SJCRH30 (cell line): Measurements from ENCODE around the gene IGFN1. TPM values are rescaled to one million over a fixed set of nuclear protein-coding genes. Genes with fewer than 3 reads are reported as not detected.

Experiments used
- DNase-seq, 2 experiments: peaks; one replicate each; pipeline ENCODE4 v3.0.0-alpha.2; 2015 to 2020
- H3K27ac ChIP-seq: fragments of 250-450 bp; sonication (Bioruptor Pico); 2 replicates; pipeline ENCODE4 v1.5.1; 2020; ENCODE audit warnings: mild to moderate bottlenecking, moderate library complexity
- H3K27me3 ChIP-seq: fragments of 250-450 bp; sonication (Bioruptor Pico); 2 replicates; pipeline ENCODE4 v1.5.1; 2020; ENCODE audit warnings: mild to moderate bottlenecking, moderate library complexity
- H3K36me3 ChIP-seq: fragments of 250-450 bp; sonication (Bioruptor Pico); 2 replicates; pipeline ENCODE4 v1.5.1; 2020; ENCODE audit warnings: mild to moderate bottlenecking, moderate library complexity
- H3K4me1 ChIP-seq: fragments of 250-450 bp; sonication (Bioruptor Pico); 2 replicates; pipeline ENCODE4 v1.5.1; 2020; ENCODE audit warnings: mild to moderate bottlenecking, moderate library complexity
- H3K4me3 ChIP-seq: fragments of 250-450 bp; sonication (Bioruptor Pico); 2 replicates; pipeline ENCODE4 v1.5.1; 2020; ENCODE audit warnings: mild to moderate bottlenecking, moderate library complexity
- H3K9me3 ChIP-seq: fragments of 250-450 bp; sonication (Bioruptor Pico); replicated peaks from 2 replicates; pipeline ENCODE4 v1.5.1; 2020; ENCODE audit warnings: mild to moderate bottlenecking, moderate library complexity
- total RNA-seq: library from RNA; depleted of rRNA; stranded (reverse); fragments of >200 nt; shearing (Covaris generic); gene quantifications from 2 replicates; pipeline ENCODE4 v1.2.3, GENCODE V29; 2014

IGFN1 gene
- total RNA-seq, 1 experiment from 2014 or later = not detected

- H3K4me3 ChIP-seq = peak overlapping the region; percentile 57
- no peaks in the 10 kb centered on the region for H3K36me3 ChIP-seq
- H3K27ac ChIP-seq = peak overlapping the region; percentile 39
- H3K9me3 ChIP-seq = no peaks in the 10 kb centered on the region
- H3K4me1 ChIP-seq = peaks cover 51% of the 10 kb centered on the region
- peak; percentile 60 to 76 for DNase-seq
- H3K27me3 ChIP-seq = no peaks in the 10 kb centered on the region
Observed at GRCh38 chr1:201171063-201172036, 19.3 kb upstream of the IGFN1 start.

- no peaks in the 10 kb centered on the region for H3K9me3 ChIP-seq
- H3K27ac ChIP-seq = no peak overlapping the region
- peaks cover 41% of the 10 kb centered on the region for H3K4me1 ChIP-seq
- H3K27me3 ChIP-seq = no peaks in the 10 kb centered on the region
- peak in 1 of 2 experiments; percentile 45 for DNase-seq
- H3K36me3 ChIP-seq = no peaks in the 10 kb centered on the region
- no peak overlapping the region for H3K4me3 ChIP-seq
Observed at GRCh38 chr1:201172326-201172725, 18.3 kb upstream of the IGFN1 start.

GRCh38 chr1:201172999-201173610 is 17.5 kb upstream of the IGFN1 start:
- Histone ChIP-seq H3K36me3 (no peaks in the 10 kb centered on the region), H3K4me3 (no peak overlapping the region), H3K4me1 (peaks cover 35% of the 10 kb centered on the region), H3K27ac (no peak overlapping the region), H3K27me3 (no peaks in the 10 kb centered on the region), H3K9me3 (no peaks in the 10 kb centered on the region)
- peak; percentile 58 to 61 for DNase-seq

GRCh38 chr1:201173736-201174135 is 16.9 kb upstream of the IGFN1 start:
- no peak for DNase-seq
- Histone ChIP-seq H3K4me1 (peaks cover 35% of the 10 kb centered on the region), H3K4me3 (no peak overlapping the region), H3K27me3 (no peaks in the 10 kb centered on the region), H3K9me3 (no peaks in the 10 kb centered on the region), H3K27ac (no peak overlapping the region), H3K36me3 (no peaks in the 10 kb centered on the region)

- peaks cover 26% of the 10 kb centered on the region for H3K4me1 ChIP-seq
- no peaks in the 10 kb centered on the region for H3K27me3 ChIP-seq
- H3K27ac ChIP-seq = no peak overlapping the region
- H3K36me3 ChIP-seq = no peaks in the 10 kb centered on the region
- H3K4me3 ChIP-seq = no peak overlapping the region
- no peaks in the 10 kb centered on the region for H3K9me3 ChIP-seq
- DNase-seq = no peak
Observed at GRCh38 chr1:201175820-201176500, 14.7 kb upstream of the IGFN1 start.

- Histone ChIP-seq H3K27me3 (no peaks in the 10 kb centered on the region), H3K9me3 (no peaks in the 10 kb centered on the region), H3K27ac (no peak overlapping the region), H3K36me3 (no peaks in the 10 kb centered on the region), H3K4me1 (peaks cover 30% of the 10 kb centered on the region), H3K4me3 (no peak overlapping the region)
- no peak for DNase-seq
Observed at GRCh38 chr1:201176940-201177339, 13.7 kb upstream of the IGFN1 start.

GRCh38 chr1:201178718-201179117 is 11.9 kb upstream of the IGFN1 start:
- no peaks in the 10 kb centered on the region for H3K36me3 ChIP-seq
- H3K27me3 ChIP-seq = no peaks in the 10 kb centered on the region
- H3K9me3 ChIP-seq = no peaks in the 10 kb centered on the region

GRCh38 chr1:201180141-201180540 is 10.5 kb upstream of the IGFN1 start:
- Histone ChIP-seq H3K27me3 (no peaks in the 10 kb centered on the region), H3K27ac (no peak overlapping the region), H3K36me3 (no peaks in the 10 kb centered on the region), H3K9me3 (no peaks in the 10 kb centered on the region), H3K4me1 (peaks cover 36% of the 10 kb centered on the region), H3K4me3 (no peak overlapping the region)
- DNase-seq = no peak

More at GRCh38 chr1:201178718-201179117, 11.9 kb upstream of the IGFN1 start:
- Histone ChIP-seq H3K27ac (no peak overlapping the region), H3K4me3 (no peak overlapping the region), H3K4me1 (peaks cover 24% of the 10 kb centered on the region)
- DNase-seq = no peak

GRCh38 chr1:201180901-201181300 is 9.7 kb upstream of the IGFN1 start:
- peaks cover 38% of the 10 kb centered on the region for H3K4me1 ChIP-seq
- H3K27ac ChIP-seq = no peak overlapping the region
- no peaks in the 10 kb centered on the region for H3K27me3 ChIP-seq
- no peak overlapping the region for H3K4me3 ChIP-seq
- no peaks in the 10 kb centered on the region for H3K9me3 ChIP-seq
- DNase-seq = peak; percentile 43 to 70
- H3K36me3 ChIP-seq = no peaks in the 10 kb centered on the region

GRCh38 chr1:201181323-201181722 is 9.3 kb upstream of the IGFN1 start:
- no peaks in the 10 kb centered on the region for H3K36me3 ChIP-seq
- no peaks in the 10 kb centered on the region for H3K27me3 ChIP-seq
- peaks cover 38% of the 10 kb centered on the region for H3K4me1 ChIP-seq
- no peak overlapping the region for H3K27ac ChIP-seq
- DNase-seq = no peak
- H3K9me3 ChIP-seq = no peaks in the 10 kb centered on the region
- no peak overlapping the region for H3K4me3 ChIP-seq

- peaks cover 38% of the 10 kb centered on the region for H3K4me1 ChIP-seq
- H3K36me3 ChIP-seq = no peaks in the 10 kb centered on the region
- DNase-seq = peak in 1 of 2 experiments; percentile 51
- no peak overlapping the region for H3K27ac ChIP-seq
- H3K27me3 ChIP-seq = no peaks in the 10 kb centered on the region
- no peak overlapping the region for H3K4me3 ChIP-seq
- no peaks in the 10 kb centered on the region for H3K9me3 ChIP-seq
Observed at GRCh38 chr1:201181726-201182125, 8.9 kb upstream of the IGFN1 start.

GRCh38 chr1:201183209-201183608 is 7.4 kb upstream of the IGFN1 start:
- peaks cover 38% of the 10 kb centered on the region for H3K4me1 ChIP-seq
- no peak overlapping the region for H3K27ac ChIP-seq
- no peaks in the 10 kb centered on the region for H3K27me3 ChIP-seq
- no peak for DNase-seq
- H3K4me3 ChIP-seq = no peak overlapping the region
- no peaks in the 10 kb centered on the region for H3K36me3 ChIP-seq
- no peaks in the 10 kb centered on the region for H3K9me3 ChIP-seq

- H3K4me1 ChIP-seq = peaks cover 38% of the 10 kb centered on the region
- DNase-seq = peak in 1 of 2 experiments; percentile 51
- no peaks in the 10 kb centered on the region for H3K9me3 ChIP-seq
- no peak overlapping the region for H3K27ac ChIP-seq
- no peak overlapping the region for H3K4me3 ChIP-seq
- no peaks in the 10 kb centered on the region for H3K36me3 ChIP-seq
- H3K27me3 ChIP-seq = no peaks in the 10 kb centered on the region
Observed at GRCh38 chr1:201183753-201184152, 6.9 kb upstream of the IGFN1 start.

GRCh38 chr1:201184307-201185122 is 6.1 kb upstream of the IGFN1 start:
- no peaks in the 10 kb centered on the region for H3K36me3 ChIP-seq
- H3K27ac ChIP-seq = no peak overlapping the region
- peak; percentile 78 to 84 for DNase-seq

More at GRCh38 chr1:201184307-201185122, 6.1 kb upstream of the IGFN1 start:
- Histone ChIP-seq H3K27me3 (no peaks in the 10 kb centered on the region), H3K4me1 (peaks cover 38% of the 10 kb centered on the region), H3K9me3 (no peaks in the 10 kb centered on the region), H3K4me3 (no peak overlapping the region)
